CD4-positive, alpha-beta T cell treated with Interleukin-2 at 100 ng/mL for 4 hours (primary cell): ENCODE data around the gene LRP5.
"Not testable (repeated sequence)": the region's sequence is repeated elsewhere in the genome, so short reads cannot be mapped to it uniquely, and the experiment has no call there.

ENCODE experiments used
- DNase-seq: peaks from one replicate; pipeline ENCODE4 v3.0.0-alpha.2; 2020; ENCODE audit warnings: low spot score

LRP5 gene

DNA sequence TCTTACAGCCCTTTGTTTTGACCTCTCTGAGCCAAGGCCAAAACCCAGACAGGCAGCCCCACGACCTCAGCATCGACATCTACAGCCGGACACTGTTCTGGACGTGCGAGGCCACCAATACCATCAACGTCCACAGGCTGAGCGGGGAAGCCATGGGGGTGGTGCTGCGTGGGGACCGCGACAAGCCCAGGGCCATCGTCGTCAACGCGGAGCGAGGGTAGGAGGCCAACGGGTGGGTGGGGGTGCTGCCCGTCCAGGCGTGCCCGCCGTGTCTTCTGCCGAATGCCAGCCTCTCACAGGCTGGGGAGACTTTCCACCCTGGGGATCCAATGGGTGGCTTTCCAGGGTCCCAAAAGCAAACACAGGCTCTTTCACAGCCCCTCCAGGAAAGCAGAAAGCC, 111.1 kb downstream of the LRP5 start:
- no peak for DNase-seq

- DNase-seq = no peak
Observed at GRCh38 chr11:68424101-68424632, 111.8 kb downstream of the LRP5 start.

GRCh38 chr11:68424981-68425865, 112.8 kb downstream of the LRP5 start:
- DNase-seq = no peak

- DNase-seq = no peak
Observed at GRCh38 chr11:68425866-68426380, 113.5 kb downstream of the LRP5 start.

GRCh38 chr11:68429661-68430060, 117.3 kb downstream of the LRP5 start:
- no peak for DNase-seq

DNA sequence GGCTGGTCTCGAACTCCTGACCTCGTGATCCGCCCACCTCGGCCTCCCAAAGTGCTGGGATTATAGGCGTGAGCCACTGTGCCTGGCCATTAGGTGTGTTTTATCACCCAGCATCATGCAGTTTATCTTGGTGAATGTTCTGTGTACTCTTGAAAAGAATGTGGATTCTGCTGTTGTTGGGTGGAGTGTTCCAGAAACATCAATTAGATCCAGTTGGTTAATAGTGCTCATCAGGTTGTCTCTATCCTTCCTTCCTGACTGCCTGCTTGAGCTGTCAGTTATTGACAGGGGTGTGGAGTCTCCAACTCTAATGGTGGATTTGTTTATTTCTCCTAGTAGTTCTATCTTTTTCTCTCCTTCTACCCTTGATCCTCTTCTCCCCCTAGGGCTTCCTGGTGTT, 118.0 kb downstream of the LRP5 start:
- no peak for DNase-seq

DNA sequence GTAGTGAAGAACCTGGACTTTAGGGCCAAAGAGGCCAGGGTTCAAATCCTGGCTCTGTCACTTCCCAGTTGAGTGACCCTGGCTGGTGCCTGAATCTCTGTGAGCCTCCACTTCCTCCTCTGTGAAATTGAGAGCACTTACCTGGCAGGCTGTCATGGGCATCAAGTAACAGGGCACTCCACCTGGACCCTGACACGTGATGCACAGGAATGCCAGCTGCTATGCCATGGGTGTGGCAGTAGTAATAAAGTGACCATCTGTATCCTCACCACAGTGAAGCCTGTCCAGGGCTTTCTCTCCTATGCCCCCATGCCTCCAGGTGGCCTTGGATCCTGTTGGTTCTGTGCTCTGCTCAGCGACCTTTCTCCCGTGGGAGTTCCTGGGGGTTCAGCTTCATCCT, 118.4 kb downstream of the LRP5 start:
- no peak for DNase-seq

DNA sequence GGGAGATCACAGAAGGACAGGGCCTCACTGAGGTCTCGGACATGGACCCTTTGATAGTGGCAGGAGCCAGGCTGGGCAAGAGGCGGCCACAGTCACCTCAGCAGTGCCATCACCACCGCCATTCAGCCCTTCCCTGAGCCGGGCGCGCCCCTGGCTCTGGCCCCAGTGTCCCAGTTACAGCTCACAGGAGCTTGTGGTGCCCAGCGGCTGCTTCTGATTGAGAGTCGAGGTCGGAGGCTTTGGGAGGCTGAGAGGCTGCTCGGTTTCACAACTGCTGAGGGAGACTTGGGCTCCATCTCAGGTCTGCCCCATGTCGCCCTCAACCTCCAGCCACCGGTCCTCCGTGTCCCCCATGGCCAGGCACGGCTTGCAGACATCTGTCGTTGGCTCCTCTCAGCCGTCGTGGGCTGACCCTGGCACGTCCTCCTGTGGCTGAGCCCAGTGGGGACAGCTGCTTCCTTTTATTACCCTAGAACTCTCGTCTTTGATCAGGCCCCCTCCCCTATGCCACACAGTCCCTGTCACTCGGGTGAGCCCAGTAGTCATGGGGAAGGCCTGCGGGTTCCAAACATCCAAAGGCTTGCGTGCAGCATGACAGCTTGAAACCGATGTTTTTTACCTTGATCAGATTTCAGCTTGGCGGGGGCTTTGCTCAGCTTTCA, 119.7 kb downstream of the LRP5 start:
- DNase-seq = no peak

DNA sequence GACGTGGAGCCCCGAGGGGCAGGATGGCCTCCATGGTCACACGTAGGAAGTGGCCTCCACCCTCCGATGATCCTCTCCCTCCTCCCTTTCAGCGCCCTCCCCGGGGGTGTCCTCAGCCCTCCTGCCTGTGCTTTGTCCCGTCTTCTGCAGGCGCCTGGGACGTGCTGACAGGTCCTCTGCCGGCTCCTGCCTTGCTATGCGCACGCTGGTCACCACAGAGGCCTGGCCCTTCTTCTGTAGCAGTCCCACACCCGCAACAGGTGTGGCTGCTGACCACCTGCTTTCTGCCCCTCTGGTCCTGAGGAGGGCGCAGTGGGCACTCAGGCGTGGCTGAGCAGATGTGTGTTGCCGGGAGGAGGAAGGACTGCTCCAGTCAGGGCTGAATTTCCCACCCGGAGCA, 120.5 kb downstream of the LRP5 start:
- DNase-seq = no peak

DNA sequence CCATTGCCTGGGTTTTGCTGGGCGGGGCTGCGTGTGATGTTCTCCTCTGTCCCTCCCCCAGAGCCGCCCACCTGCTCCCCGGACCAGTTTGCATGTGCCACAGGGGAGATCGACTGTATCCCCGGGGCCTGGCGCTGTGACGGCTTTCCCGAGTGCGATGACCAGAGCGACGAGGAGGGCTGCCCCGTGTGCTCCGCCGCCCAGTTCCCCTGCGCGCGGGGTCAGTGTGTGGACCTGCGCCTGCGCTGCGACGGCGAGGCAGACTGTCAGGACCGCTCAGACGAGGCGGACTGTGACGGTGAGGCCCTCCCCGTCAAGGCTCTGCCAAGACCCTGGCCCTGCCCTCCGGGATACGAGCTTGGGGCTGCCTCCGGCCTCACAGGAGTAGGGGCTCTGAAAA, 121.2 kb downstream of the LRP5 start:
- DNase-seq = no peak

DNA sequence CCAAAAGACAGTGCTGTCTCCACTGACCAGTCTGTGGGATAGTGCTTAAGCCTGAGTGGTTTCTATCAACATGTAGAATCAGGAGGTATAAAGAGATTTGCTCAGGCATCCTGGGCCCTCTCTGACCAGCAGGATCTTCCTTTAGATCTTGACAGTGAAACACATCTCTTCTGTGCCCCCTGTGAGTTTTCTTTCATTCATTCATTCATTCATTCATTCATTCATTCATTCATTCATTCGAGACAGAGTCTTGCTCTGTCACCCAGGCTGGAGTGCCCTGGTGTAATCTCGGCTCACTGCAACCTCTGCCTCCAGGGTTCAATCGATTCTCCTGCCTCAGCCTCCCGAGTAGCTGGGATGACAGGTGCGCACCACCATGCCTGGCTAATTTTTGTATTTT, 121.8 kb downstream of the LRP5 start:
- DNase-seq = not testable (repeated sequence)

DNA sequence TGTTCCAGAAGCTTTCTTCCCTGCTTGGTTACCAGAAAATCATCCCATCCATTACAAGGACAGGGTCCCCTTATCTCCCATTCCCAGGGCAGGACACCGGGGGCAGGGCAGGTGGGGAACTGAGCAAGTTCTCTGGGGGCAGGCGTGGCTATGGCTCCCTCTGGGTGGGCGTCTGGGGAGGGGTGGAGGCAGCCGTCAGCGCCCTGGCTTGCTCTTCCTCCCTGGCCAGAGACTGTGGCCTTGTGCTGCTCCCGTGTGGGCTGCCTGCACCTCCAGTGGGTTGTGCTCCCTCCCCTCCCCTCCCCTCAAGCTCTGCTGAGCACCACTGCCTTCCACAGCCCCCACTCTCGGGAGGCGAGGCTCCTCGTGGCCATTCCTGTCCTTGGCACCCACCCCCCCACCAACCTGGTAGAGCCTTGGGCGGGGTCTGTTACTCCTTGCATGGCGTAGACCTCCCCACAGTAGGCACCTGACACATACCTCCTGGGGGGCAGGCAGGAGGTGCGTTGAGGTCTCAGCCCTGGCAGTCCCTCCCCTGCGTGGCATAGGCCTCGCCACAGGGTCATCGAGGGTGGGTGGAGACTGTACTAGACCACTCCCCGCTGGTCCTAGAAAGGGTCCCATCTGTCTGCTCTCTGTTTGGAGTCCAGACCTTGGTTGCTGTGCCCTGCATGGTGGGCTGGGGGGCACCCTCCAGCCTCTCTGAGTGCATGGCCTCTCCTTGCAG, 123.9 kb downstream of the LRP5 start:
- DNase-seq = no peak

GRCh38 chr11:68436985-68437926, 124.9 kb downstream of the LRP5 start:
- DNase-seq = no peak

DNA sequence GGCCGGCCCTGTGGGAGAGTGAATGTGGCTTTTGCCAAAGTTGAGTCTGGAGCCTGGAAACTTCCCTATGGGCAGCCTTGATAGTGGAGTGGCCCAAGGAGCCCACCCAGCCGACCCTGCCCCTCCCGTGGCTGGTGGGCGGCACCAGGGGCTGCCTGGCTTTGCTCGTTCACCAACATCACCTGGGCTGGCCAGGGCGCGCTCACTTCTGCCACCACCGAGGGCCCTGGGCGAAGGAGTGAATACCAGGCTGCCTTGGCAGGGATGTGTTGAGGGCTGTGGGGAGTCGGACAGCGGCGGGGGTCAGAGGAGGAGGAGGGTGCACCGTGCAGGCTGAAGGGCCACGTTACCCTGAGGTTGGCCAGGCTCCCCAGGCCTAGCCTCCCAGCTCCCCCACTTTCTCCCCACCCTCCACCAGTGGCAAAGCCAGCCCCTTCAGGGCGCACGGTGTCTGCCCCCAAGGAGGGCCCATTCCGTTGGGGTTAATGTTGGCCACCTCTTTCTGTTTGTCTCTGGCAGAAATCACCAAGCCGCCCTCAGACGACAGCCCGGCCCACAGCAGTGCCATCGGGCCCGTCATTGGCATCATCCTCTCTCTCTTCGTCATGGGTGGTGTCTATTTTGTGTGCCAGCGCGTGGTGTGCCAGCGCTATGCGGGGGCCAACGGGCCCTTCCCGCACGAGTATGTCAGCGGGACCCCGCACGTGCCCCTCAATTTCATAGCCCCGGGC, 125.7 kb downstream of the LRP5 start:
- no peak for DNase-seq

DNA sequence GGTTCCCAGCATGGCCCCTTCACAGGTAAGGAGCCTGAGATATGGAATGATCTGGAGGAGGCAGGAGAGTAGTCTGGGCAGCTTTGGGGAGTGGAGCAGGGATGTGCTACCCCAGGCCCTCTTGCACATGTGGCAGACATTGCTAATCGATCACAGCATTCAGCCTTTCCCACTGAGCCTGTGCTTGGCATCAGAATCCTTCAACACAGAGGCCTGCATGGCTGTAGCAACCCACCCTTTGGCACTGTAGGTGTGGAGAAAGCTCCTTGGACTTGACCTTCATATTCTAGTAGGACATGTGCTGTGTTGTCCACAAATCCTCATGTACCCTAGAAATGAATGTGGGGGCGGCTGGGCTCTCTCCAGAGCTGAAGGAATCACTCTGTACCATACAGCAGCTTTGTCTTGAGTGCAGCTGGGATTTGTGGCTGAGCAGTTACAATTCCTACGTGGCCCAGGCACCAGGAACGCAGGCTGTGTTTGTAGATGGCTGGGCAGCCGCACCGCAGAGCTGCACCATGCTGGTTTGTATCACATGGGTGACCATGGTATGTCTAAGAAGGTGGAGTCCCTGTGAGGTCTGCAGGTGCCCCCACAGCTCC, 126.4 kb downstream of the LRP5 start:
- DNase-seq = no peak

GRCh38 chr11:68439355-68440065, 127.1 kb downstream of the LRP5 start:
- no peak for DNase-seq

GRCh38 chr11:68440224-68440623, 127.8 kb downstream of the LRP5 start:
- DNase-seq = no peak

- DNase-seq = no peak
Observed at GRCh38 chr11:68441466-68442230, 129.3 kb downstream of the LRP5 start.

GRCh38 chr11:68442433-68442832, 130.0 kb downstream of the LRP5 start:
- no peak for DNase-seq
